ENCODE measurements around the gene RAD18.

GRCh38 chr3:8853081-8853480, 110.2 kb downstream of the RAD18 start:
- TF ChIP-seq ARNTL (CRISPR knock-in tag; IDR thresholded peaks at IDR 0.05; ENCODE audit: borderline replicate concordance, low read depth) (no peak), ZNF565 (CRISPR knock-in tag; conservative IDR thresholded peaks at IDR 0.05; ENCODE audit: low read depth) (no peak), ZFP3 (CRISPR knock-in tag; IDR thresholded peaks at IDR 0.05) (no peak), POU6F1 (CRISPR knock-in tag; IDR thresholded peaks at IDR 0.05; ENCODE audit: borderline replicate concordance, low read depth) (no peak), ZNF8 (CRISPR knock-in tag; IDR thresholded peaks at IDR 0.05) (no peak), ZNF70 (CRISPR knock-in tag; IDR thresholded peaks at IDR 0.05) (no peak)

All from SK-N-SH treated with all-trans-retinoic acid at 6 μM for 48 hours (cell line).